H9 (cell line): ENCODE results near the gene NSUN6. TPM values are rescaled to one million over a fixed set of nuclear protein-coding genes. Genes with fewer than 3 reads are reported as not detected.

Experiments used
- DNase-seq: peaks from one replicate; pipeline ENCODE4 v3.0.0-alpha.2; 2017
- H2AFZ ChIP-seq: one replicate; pipeline ENCODE4 v1.6.1; 2013; ENCODE audit warnings: mild to moderate bottlenecking, low read length, control low read depth, moderate library complexity
- H2AK5ac ChIP-seq: 2 replicates; pipeline ENCODE4 v1.6.1; 2013; ENCODE audit warnings: low read length, control low read depth, mixed read lengths; ENCODE audit not compliant: insufficient read length
- H2BK120ac ChIP-seq: one replicate; pipeline ENCODE4 v1.6.1; 2013; ENCODE audit warnings: low read depth, mild to moderate bottlenecking, low read length, control low read depth, inconsistent platforms; ENCODE audit not compliant: poor library complexity, severe bottlenecking
- H2BK12ac ChIP-seq: 2 replicates; pipeline ENCODE4 v1.6.1; 2013; ENCODE audit warnings: low read length, control low read depth, mixed read lengths, low read depth; ENCODE audit not compliant: insufficient read length
- H2BK15ac ChIP-seq: 2 replicates; pipeline ENCODE4 v1.6.1; 2013; ENCODE audit warnings: low read depth, low read length, control low read depth
- H2BK20ac ChIP-seq: one replicate; pipeline ENCODE4 v1.6.1; 2013; ENCODE audit warnings: low read depth, mild to moderate bottlenecking, low read length, control low read depth, inconsistent platforms; ENCODE audit not compliant: poor library complexity, severe bottlenecking
- H2BK5ac ChIP-seq: 2 replicates; pipeline ENCODE4 v1.6.1; 2013; ENCODE audit warnings: low read length, control low read depth, mixed read lengths; ENCODE audit not compliant: insufficient read length
- H3K14ac ChIP-seq: 2 replicates; pipeline ENCODE4 v1.6.1; 2013; ENCODE audit warnings: low read length, control low read depth; ENCODE audit not compliant: insufficient read depth
- H3K18ac ChIP-seq: 2 replicates; pipeline ENCODE4 v1.6.1; 2013; ENCODE audit warnings: low read depth, mild to moderate bottlenecking, mixed read lengths, low read length, control low read depth; ENCODE audit not compliant: insufficient read length
- H3K23ac ChIP-seq: 2 replicates; pipeline ENCODE4 v1.6.1; 2013; ENCODE audit warnings: low read length, control low read depth, mixed read lengths, low read depth; ENCODE audit not compliant: insufficient read length
- H3K23me2 ChIP-seq: 2 replicates; pipeline ENCODE4 v1.6.1; 2013; ENCODE audit warnings: low read depth, mild to moderate bottlenecking, mixed read lengths, low read length, control low read depth; ENCODE audit not compliant: insufficient read length, poor library complexity, severe bottlenecking
- H3K27ac ChIP-seq: 2 replicates; pipeline ENCODE4 v1.5.1; 2013; ENCODE audit warnings: low read length, control low read depth, mixed read lengths, low read depth; ENCODE audit not compliant: insufficient read length
- H3K27me3 ChIP-seq: 2 replicates; pipeline ENCODE4 v1.6.1; 2013; ENCODE audit warnings: low read length, control low read depth, inconsistent platforms; ENCODE audit not compliant: insufficient read depth
- H3K4ac ChIP-seq: 2 replicates; pipeline ENCODE4 v1.6.1; 2013; ENCODE audit warnings: low read depth, mild to moderate bottlenecking, control low read depth, inconsistent platforms, low read length, moderate library complexity
- H3K4me1 ChIP-seq: 2 replicates; pipeline ENCODE4 v1.6.1; 2013; ENCODE audit warnings: low read length, control low read depth, inconsistent platforms; ENCODE audit not compliant: insufficient read depth
- H3K4me2 ChIP-seq: 2 replicates; pipeline ENCODE4 v1.6.1; 2013; ENCODE audit warnings: low read length, control low read depth, mixed read lengths; ENCODE audit not compliant: insufficient read length, insufficient read depth
- H3K56ac ChIP-seq: 2 replicates; pipeline ENCODE4 v1.6.1; 2013; ENCODE audit warnings: low read depth, mild to moderate bottlenecking, mixed read lengths, low read length, control low read depth; ENCODE audit not compliant: insufficient read length
- H3K79me1 ChIP-seq: 2 replicates; pipeline ENCODE4 v1.6.1; 2013; ENCODE audit warnings: low read depth, mild to moderate bottlenecking, moderate library complexity, low read length, control low read depth, inconsistent platforms; ENCODE audit not compliant: insufficient read depth, poor library complexity, severe bottlenecking
- H3K79me2 ChIP-seq: 2 replicates; pipeline ENCODE4 v1.6.1; 2013; ENCODE audit warnings: low read length, control low read depth, inconsistent platforms; ENCODE audit not compliant: insufficient read depth
- H3K9ac ChIP-seq: 2 replicates; pipeline ENCODE4 v1.6.1; 2013; ENCODE audit warnings: low read length, control low read depth, mixed read lengths; ENCODE audit not compliant: insufficient read length; ENCODE audit errors: extremely low read depth
- H3K9me3 ChIP-seq: one replicate; pipeline ENCODE4 v1.6.1; 2013; ENCODE audit warnings: low read depth, low read length, inconsistent platforms; ENCODE audit not compliant: control insufficient read depth
- H3T11ph ChIP-seq: one replicate; pipeline ENCODE4 v1.6.1; 2013; ENCODE audit warnings: mild to moderate bottlenecking, low read length, control low read depth, inconsistent platforms
- H4K20me1 ChIP-seq: one replicate; pipeline ENCODE4 v1.6.1; 2013; ENCODE audit not compliant: control insufficient read depth, insufficient read length, insufficient read depth
- H4K5ac ChIP-seq: 2 replicates; pipeline ENCODE4 v1.6.1; 2013; ENCODE audit warnings: low read depth, mild to moderate bottlenecking, mixed read lengths, low read length, control low read depth; ENCODE audit not compliant: insufficient read length
- H4K8ac ChIP-seq: replicated peaks from 2 replicates; pipeline ENCODE4 v1.6.1; 2013; ENCODE audit warnings: low read length, control low read depth, mixed read lengths, low read depth; ENCODE audit not compliant: insufficient read length
- H4K91ac ChIP-seq: 2 replicates; pipeline ENCODE4 v1.6.1; 2013; ENCODE audit warnings: low read depth, mild to moderate bottlenecking, moderate library complexity, mixed read lengths, low read length, control low read depth; ENCODE audit not compliant: insufficient read length
- H3K27ac Mint-ChIP-seq, 3 experiments: 2 replicates in 2 of 3; 3 replicates in 1 of 3; pipeline ENCODE4 v1.8.0; 2020 to 2021; ENCODE audit warnings: mixed read lengths in 3 of 3, mild to moderate bottlenecking in 1 of 3, moderate library complexity in 1 of 3
- H3K27me3 Mint-ChIP-seq: 2 replicates; pipeline ENCODE4 v1.8.0; 2021; ENCODE audit warnings: low read depth, mild to moderate bottlenecking, moderate library complexity, mixed read lengths
- H3K36me3 Mint-ChIP-seq, 3 experiments: 2 replicates in 2 of 3; 3 replicates in 1 of 3; pipeline ENCODE4 v1.8.0; 2020 to 2021; ENCODE audit warnings: low read depth in 3 of 3, mixed read lengths in 3 of 3; ENCODE audit not compliant: insufficient read depth in 1 of 3
- H3K4me1 Mint-ChIP-seq, 2 experiments: 2 replicates each; pipeline ENCODE4 v1.8.0; 2020; ENCODE audit warnings: mixed read lengths in 2 of 2
- H3K4me3 Mint-ChIP-seq, 2 experiments: 2 replicates in 1 of 2; 3 replicates in 1 of 2; pipeline ENCODE4 v1.8.0; 2020 to 2021; ENCODE audit warnings: mild to moderate bottlenecking in 2 of 2, mixed read lengths in 2 of 2, moderate library complexity in 1 of 2
- H3K9me3 Mint-ChIP-seq, 2 experiments: 2 replicates in 1 of 2; 3 replicates in 1 of 2; pipeline ENCODE4 v1.8.0; 2020; ENCODE audit warnings: mild to moderate bottlenecking in 2 of 2, mixed read lengths in 2 of 2, moderate library complexity in 1 of 2
- WGBS: extraction: QIAGEN DNeasy Blood & Tissue Kit; methylation state at CpG from one replicate; pipeline ENCODE4 v1.1.7; 2013; ENCODE audit warnings: missing lambda C conversion rate, low lambda C conversion rate, mixed read lengths; ENCODE audit not compliant: insufficient read length; ENCODE audit errors: extremely low coverage; 5-methylcytosine and 5-hydroxymethylcytosine counted together
- total RNA-seq: library from RNA; stranded (reverse); gene quantifications from 2 replicates; pipeline ENCODE4 v1.2.1, GENCODE V29; 2021
- TF ChIP-seq, protein P1 (sequence below): fragments of 200-600 bp; sonication (generic); conservative IDR thresholded peaks from 3 replicates; pipeline ENCODE4 v1.8.0; 2021; ENCODE audit warnings: antibody characterized with exemption, mild to moderate bottlenecking

Gene NSUN6
- total RNA-seq, 1 experiment from 2014 or later = 11.9 TPM

- no peaks in the 10 kb centered on the region for H3K23me2 ChIP-seq
Measured at GRCh38 chr10:18668026-18668425, 16.6 kb upstream of the NSUN6 start.

More at GRCh38 chr10:18668026-18668425, 16.6 kb upstream of the NSUN6 start:
- Histone ChIP-seq H2BK5ac (no peak overlapping the region), H3K4ac (no peak overlapping the region), H2AFZ (no peak overlapping the region), H3T11ph (no peak overlapping the region), H2BK120ac (no peak overlapping the region), H3K27me3 (no peaks in the 10 kb centered on the region), H4K20me1 (no peaks in the 10 kb centered on the region), H4K91ac (no peak overlapping the region), H2BK12ac (no peak overlapping the region), H3K14ac (no peak overlapping the region), H2AK5ac (no peak overlapping the region), H4K8ac (no peak overlapping the region), H2BK20ac (no peak overlapping the region), H4K5ac (no peak overlapping the region), H2BK15ac (no peak overlapping the region), H3K9me3 (no peaks in the 10 kb centered on the region), H3K79me1 (peaks cover 2% of the 10 kb centered on the region), H3K9ac (no peak overlapping the region), H3K27ac (no peak overlapping the region), H3K56ac (no peak overlapping the region), H3K4me1 (peaks cover 3% of the 10 kb centered on the region; the same call in 1 of the 2 replicates), H3K23ac (no peak overlapping the region), H3K18ac (no peak overlapping the region), H3K79me2 (peaks cover 26% of the 10 kb centered on the region; the same call in 1 of the 2 replicates), H3K4me2 (no peak overlapping the region)
- TF ChIP-seq, protein P1, sequence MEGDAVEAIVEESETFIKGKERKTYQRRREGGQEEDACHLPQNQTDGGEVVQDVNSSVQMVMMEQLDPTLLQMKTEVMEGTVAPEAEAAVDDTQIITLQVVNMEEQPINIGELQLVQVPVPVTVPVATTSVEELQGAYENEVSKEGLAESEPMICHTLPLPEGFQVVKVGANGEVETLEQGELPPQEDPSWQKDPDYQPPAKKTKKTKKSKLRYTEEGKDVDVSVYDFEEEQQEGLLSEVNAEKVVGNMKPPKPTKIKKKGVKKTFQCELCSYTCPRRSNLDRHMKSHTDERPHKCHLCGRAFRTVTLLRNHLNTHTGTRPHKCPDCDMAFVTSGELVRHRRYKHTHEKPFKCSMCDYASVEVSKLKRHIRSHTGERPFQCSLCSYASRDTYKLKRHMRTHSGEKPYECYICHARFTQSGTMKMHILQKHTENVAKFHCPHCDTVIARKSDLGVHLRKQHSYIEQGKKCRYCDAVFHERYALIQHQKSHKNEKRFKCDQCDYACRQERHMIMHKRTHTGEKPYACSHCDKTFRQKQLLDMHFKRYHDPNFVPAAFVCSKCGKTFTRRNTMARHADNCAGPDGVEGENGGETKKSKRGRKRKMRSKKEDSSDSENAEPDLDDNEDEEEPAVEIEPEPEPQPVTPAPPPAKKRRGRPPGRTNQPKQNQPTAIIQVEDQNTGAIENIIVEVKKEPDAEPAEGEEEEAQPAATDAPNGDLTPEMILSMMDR = no peak
- H3K27ac Mint-ChIP-seq = peak overlapping the region; percentile 54 to 92 (median 65); a peak in 5 of 7 replicates
- H3K4me3 Mint-ChIP-seq = no peak overlapping the region; a peak in 1 of 5 replicates
- no peaks in the 10 kb centered on the region for H3K9me3 Mint-ChIP-seq
- no peaks in the 10 kb centered on the region for H3K27me3 Mint-ChIP-seq
- H3K4me1 Mint-ChIP-seq = peaks cover 30 to 33% of the 10 kb centered on the region in 2 experiments
- no CpG with 5 or more reads among the region's 2 CpGs for WGBS
- H3K36me3 Mint-ChIP-seq = peaks cover 18 to 51% (median 47%) of the 10 kb centered on the region in 3 experiments; a peak in 6 of 7 replicates
- DNase-seq = no peak
